H9 (cell line): Measurements from ENCODE around the gene CD93. TPM values are rescaled to one million over a fixed set of nuclear protein-coding genes. Genes with fewer than 3 reads are reported as not detected.

ENCODE experiments used
- DNase-seq: peaks from one replicate; pipeline ENCODE4 v3.0.0-alpha.2; 2017
- H2AFZ ChIP-seq: one replicate; pipeline ENCODE4 v1.6.1; 2013; ENCODE audit warnings: mild to moderate bottlenecking, low read length, control low read depth, moderate library complexity
- H2AK5ac ChIP-seq: 2 replicates; pipeline ENCODE4 v1.6.1; 2013; ENCODE audit warnings: low read length, control low read depth, mixed read lengths; ENCODE audit not compliant: insufficient read length
- H2BK120ac ChIP-seq: one replicate; pipeline ENCODE4 v1.6.1; 2013; ENCODE audit warnings: low read depth, mild to moderate bottlenecking, low read length, control low read depth, inconsistent platforms; ENCODE audit not compliant: poor library complexity, severe bottlenecking
- H2BK12ac ChIP-seq: 2 replicates; pipeline ENCODE4 v1.6.1; 2013; ENCODE audit warnings: low read length, control low read depth, mixed read lengths, low read depth; ENCODE audit not compliant: insufficient read length
- H2BK15ac ChIP-seq: 2 replicates; pipeline ENCODE4 v1.6.1; 2013; ENCODE audit warnings: low read depth, low read length, control low read depth
- H2BK20ac ChIP-seq: one replicate; pipeline ENCODE4 v1.6.1; 2013; ENCODE audit warnings: low read depth, mild to moderate bottlenecking, low read length, control low read depth, inconsistent platforms; ENCODE audit not compliant: poor library complexity, severe bottlenecking
- H2BK5ac ChIP-seq: 2 replicates; pipeline ENCODE4 v1.6.1; 2013; ENCODE audit warnings: low read length, control low read depth, mixed read lengths; ENCODE audit not compliant: insufficient read length
- H3K14ac ChIP-seq: 2 replicates; pipeline ENCODE4 v1.6.1; 2013; ENCODE audit warnings: low read length, control low read depth; ENCODE audit not compliant: insufficient read depth
- H3K18ac ChIP-seq: 2 replicates; pipeline ENCODE4 v1.6.1; 2013; ENCODE audit warnings: low read depth, mild to moderate bottlenecking, mixed read lengths, low read length, control low read depth; ENCODE audit not compliant: insufficient read length
- H3K23ac ChIP-seq: 2 replicates; pipeline ENCODE4 v1.6.1; 2013; ENCODE audit warnings: low read length, control low read depth, mixed read lengths, low read depth; ENCODE audit not compliant: insufficient read length
- H3K23me2 ChIP-seq: 2 replicates; pipeline ENCODE4 v1.6.1; 2013; ENCODE audit warnings: low read depth, mild to moderate bottlenecking, mixed read lengths, low read length, control low read depth; ENCODE audit not compliant: insufficient read length, poor library complexity, severe bottlenecking
- H3K27ac ChIP-seq: 2 replicates; pipeline ENCODE4 v1.5.1; 2013; ENCODE audit warnings: low read length, control low read depth, mixed read lengths, low read depth; ENCODE audit not compliant: insufficient read length
- H3K27me3 ChIP-seq: 2 replicates; pipeline ENCODE4 v1.6.1; 2013; ENCODE audit warnings: low read length, control low read depth, inconsistent platforms; ENCODE audit not compliant: insufficient read depth
- H3K4ac ChIP-seq: 2 replicates; pipeline ENCODE4 v1.6.1; 2013; ENCODE audit warnings: low read depth, mild to moderate bottlenecking, control low read depth, inconsistent platforms, low read length, moderate library complexity
- H3K4me1 ChIP-seq: 2 replicates; pipeline ENCODE4 v1.6.1; 2013; ENCODE audit warnings: low read length, control low read depth, inconsistent platforms; ENCODE audit not compliant: insufficient read depth
- H3K4me2 ChIP-seq: 2 replicates; pipeline ENCODE4 v1.6.1; 2013; ENCODE audit warnings: low read length, control low read depth, mixed read lengths; ENCODE audit not compliant: insufficient read length, insufficient read depth
- H3K56ac ChIP-seq: 2 replicates; pipeline ENCODE4 v1.6.1; 2013; ENCODE audit warnings: low read depth, mild to moderate bottlenecking, mixed read lengths, low read length, control low read depth; ENCODE audit not compliant: insufficient read length
- H3K79me1 ChIP-seq: 2 replicates; pipeline ENCODE4 v1.6.1; 2013; ENCODE audit warnings: low read depth, mild to moderate bottlenecking, moderate library complexity, low read length, control low read depth, inconsistent platforms; ENCODE audit not compliant: insufficient read depth, poor library complexity, severe bottlenecking
- H3K79me2 ChIP-seq: 2 replicates; pipeline ENCODE4 v1.6.1; 2013; ENCODE audit warnings: low read length, control low read depth, inconsistent platforms; ENCODE audit not compliant: insufficient read depth
- H3K9ac ChIP-seq: 2 replicates; pipeline ENCODE4 v1.6.1; 2013; ENCODE audit warnings: low read length, control low read depth, mixed read lengths; ENCODE audit not compliant: insufficient read length; ENCODE audit errors: extremely low read depth
- H3K9me3 ChIP-seq: one replicate; pipeline ENCODE4 v1.6.1; 2013; ENCODE audit warnings: low read depth, low read length, inconsistent platforms; ENCODE audit not compliant: control insufficient read depth
- H3T11ph ChIP-seq: one replicate; pipeline ENCODE4 v1.6.1; 2013; ENCODE audit warnings: mild to moderate bottlenecking, low read length, control low read depth, inconsistent platforms
- H4K20me1 ChIP-seq: one replicate; pipeline ENCODE4 v1.6.1; 2013; ENCODE audit not compliant: control insufficient read depth, insufficient read length, insufficient read depth
- H4K5ac ChIP-seq: 2 replicates; pipeline ENCODE4 v1.6.1; 2013; ENCODE audit warnings: low read depth, mild to moderate bottlenecking, mixed read lengths, low read length, control low read depth; ENCODE audit not compliant: insufficient read length
- H4K8ac ChIP-seq: replicated peaks from 2 replicates; pipeline ENCODE4 v1.6.1; 2013; ENCODE audit warnings: low read length, control low read depth, mixed read lengths, low read depth; ENCODE audit not compliant: insufficient read length
- H4K91ac ChIP-seq: 2 replicates; pipeline ENCODE4 v1.6.1; 2013; ENCODE audit warnings: low read depth, mild to moderate bottlenecking, moderate library complexity, mixed read lengths, low read length, control low read depth; ENCODE audit not compliant: insufficient read length
- H3K27ac Mint-ChIP-seq, 3 experiments: 2 replicates in 2 of 3; 3 replicates in 1 of 3; pipeline ENCODE4 v1.8.0; 2020 to 2021; ENCODE audit warnings: mixed read lengths in 3 of 3, mild to moderate bottlenecking in 1 of 3, moderate library complexity in 1 of 3
- H3K27me3 Mint-ChIP-seq: 2 replicates; pipeline ENCODE4 v1.8.0; 2021; ENCODE audit warnings: low read depth, mild to moderate bottlenecking, moderate library complexity, mixed read lengths
- H3K36me3 Mint-ChIP-seq, 3 experiments: 2 replicates in 2 of 3; 3 replicates in 1 of 3; pipeline ENCODE4 v1.8.0; 2020 to 2021; ENCODE audit warnings: low read depth in 3 of 3, mixed read lengths in 3 of 3; ENCODE audit not compliant: insufficient read depth in 1 of 3
- H3K4me1 Mint-ChIP-seq, 2 experiments: 2 replicates each; pipeline ENCODE4 v1.8.0; 2020; ENCODE audit warnings: mixed read lengths in 2 of 2
- H3K4me3 Mint-ChIP-seq, 2 experiments: 2 replicates in 1 of 2; 3 replicates in 1 of 2; pipeline ENCODE4 v1.8.0; 2020 to 2021; ENCODE audit warnings: mild to moderate bottlenecking in 2 of 2, mixed read lengths in 2 of 2, moderate library complexity in 1 of 2
- H3K9me3 Mint-ChIP-seq, 2 experiments: 2 replicates in 1 of 2; 3 replicates in 1 of 2; pipeline ENCODE4 v1.8.0; 2020; ENCODE audit warnings: mild to moderate bottlenecking in 2 of 2, mixed read lengths in 2 of 2, moderate library complexity in 1 of 2
- WGBS: extraction: QIAGEN DNeasy Blood & Tissue Kit; methylation state at CpG from one replicate; pipeline ENCODE4 v1.1.7; 2013; ENCODE audit warnings: missing lambda C conversion rate, low lambda C conversion rate, mixed read lengths; ENCODE audit not compliant: insufficient read length; ENCODE audit errors: extremely low coverage; 5-methylcytosine and 5-hydroxymethylcytosine counted together
- total RNA-seq: library from RNA; stranded (reverse); gene quantifications from 2 replicates; pipeline ENCODE4 v1.2.1, GENCODE V29; 2021
- TF ChIP-seq, protein P1 (sequence below): fragments of 200-600 bp; sonication (generic); conservative IDR thresholded peaks from 3 replicates; pipeline ENCODE4 v1.8.0; 2021; ENCODE audit warnings: antibody characterized with exemption, mild to moderate bottlenecking

The CD93 gene
- total RNA-seq, 1 experiment from 2014 or later = not detected

DNA sequence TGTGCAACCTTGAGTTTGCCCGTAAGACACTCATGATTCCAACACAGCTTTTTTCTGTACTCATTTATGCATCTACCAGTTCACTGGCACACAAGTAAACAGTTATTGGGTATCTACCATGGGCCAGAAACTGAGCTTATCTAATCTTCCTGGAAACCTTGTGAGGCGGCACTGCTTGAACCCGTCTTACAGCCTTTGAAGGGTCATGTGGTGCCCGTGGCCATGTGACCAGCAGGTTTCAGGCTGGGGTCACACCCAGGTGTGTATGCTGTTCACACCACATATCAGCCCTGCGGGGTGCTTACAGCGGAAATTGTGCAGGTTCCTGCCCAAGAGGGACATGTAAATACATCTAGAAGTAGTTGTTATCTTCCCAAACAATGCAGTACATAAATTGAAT lies 42.7 kb downstream of the CD93 start:
- Histone ChIP-seq H3K14ac (no peak overlapping the region), H2BK20ac (no peak overlapping the region), H3K4me1 (peaks cover 9% of the 10 kb centered on the region; the same call in 1 of the 2 replicates), H3K4me2 (no peak overlapping the region), H3K9ac (no peak overlapping the region), H4K8ac (no peak overlapping the region), H3K23ac (no peak overlapping the region), H2BK120ac (no peak overlapping the region), H2BK15ac (no peak overlapping the region), H3K27me3 (peaks cover 14% of the 10 kb centered on the region; the same call in 1 of the 2 replicates), H3K9me3 (no peaks in the 10 kb centered on the region), H3K27ac (no peak overlapping the region), H3K18ac (no peak overlapping the region), H3K79me1 (no peaks in the 10 kb centered on the region), H3K4ac (no peak overlapping the region), H3K23me2 (no peaks in the 10 kb centered on the region), H2AFZ (no peak overlapping the region), H4K20me1 (no peaks in the 10 kb centered on the region), H2AK5ac (no peak overlapping the region), H2BK12ac (no peak overlapping the region), H4K91ac (no peak overlapping the region), H2BK5ac (no peak overlapping the region), H4K5ac (no peak overlapping the region), H3K56ac (no peak overlapping the region), H3K79me2 (no peaks in the 10 kb centered on the region), H3T11ph (no peak overlapping the region)
- no peak for DNase-seq
- H3K4me3 Mint-ChIP-seq = no peak overlapping the region
- TF ChIP-seq, protein P1, sequence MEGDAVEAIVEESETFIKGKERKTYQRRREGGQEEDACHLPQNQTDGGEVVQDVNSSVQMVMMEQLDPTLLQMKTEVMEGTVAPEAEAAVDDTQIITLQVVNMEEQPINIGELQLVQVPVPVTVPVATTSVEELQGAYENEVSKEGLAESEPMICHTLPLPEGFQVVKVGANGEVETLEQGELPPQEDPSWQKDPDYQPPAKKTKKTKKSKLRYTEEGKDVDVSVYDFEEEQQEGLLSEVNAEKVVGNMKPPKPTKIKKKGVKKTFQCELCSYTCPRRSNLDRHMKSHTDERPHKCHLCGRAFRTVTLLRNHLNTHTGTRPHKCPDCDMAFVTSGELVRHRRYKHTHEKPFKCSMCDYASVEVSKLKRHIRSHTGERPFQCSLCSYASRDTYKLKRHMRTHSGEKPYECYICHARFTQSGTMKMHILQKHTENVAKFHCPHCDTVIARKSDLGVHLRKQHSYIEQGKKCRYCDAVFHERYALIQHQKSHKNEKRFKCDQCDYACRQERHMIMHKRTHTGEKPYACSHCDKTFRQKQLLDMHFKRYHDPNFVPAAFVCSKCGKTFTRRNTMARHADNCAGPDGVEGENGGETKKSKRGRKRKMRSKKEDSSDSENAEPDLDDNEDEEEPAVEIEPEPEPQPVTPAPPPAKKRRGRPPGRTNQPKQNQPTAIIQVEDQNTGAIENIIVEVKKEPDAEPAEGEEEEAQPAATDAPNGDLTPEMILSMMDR = no peak
- H3K27ac Mint-ChIP-seq = no peak overlapping the region
- peaks cover 2 to 4% of the 10 kb centered on the region in 2 experiments; a peak in 2 of 5 replicates for H3K9me3 Mint-ChIP-seq
- peaks cover 96% of the 10 kb centered on the region for H3K27me3 Mint-ChIP-seq
- H3K36me3 Mint-ChIP-seq = peaks cover 0 to 3% (median 1%) of the 10 kb centered on the region in 3 experiments; a peak in 2 of 7 replicates
- WGBS = no CpG with 5 or more reads among the region's 6 CpGs
- H3K4me1 Mint-ChIP-seq = peaks cover 31 to 46% of the 10 kb centered on the region in 2 experiments
